NCI-H524 treated with DMSO at 0.1 percent for 48 hours (cell line): Measurements from ENCODE around the gene HCK.
"Not testable (repeated sequence)": the region's sequence is repeated elsewhere in the genome, so short reads cannot be mapped to it uniquely, and the experiment has no call there.

ENCODE experiments used
- DNase-seq: peaks from one replicate; lab custom pipeline; 2025; lab: John Stamatoyannopoulos, UW

HCK gene

DNA sequence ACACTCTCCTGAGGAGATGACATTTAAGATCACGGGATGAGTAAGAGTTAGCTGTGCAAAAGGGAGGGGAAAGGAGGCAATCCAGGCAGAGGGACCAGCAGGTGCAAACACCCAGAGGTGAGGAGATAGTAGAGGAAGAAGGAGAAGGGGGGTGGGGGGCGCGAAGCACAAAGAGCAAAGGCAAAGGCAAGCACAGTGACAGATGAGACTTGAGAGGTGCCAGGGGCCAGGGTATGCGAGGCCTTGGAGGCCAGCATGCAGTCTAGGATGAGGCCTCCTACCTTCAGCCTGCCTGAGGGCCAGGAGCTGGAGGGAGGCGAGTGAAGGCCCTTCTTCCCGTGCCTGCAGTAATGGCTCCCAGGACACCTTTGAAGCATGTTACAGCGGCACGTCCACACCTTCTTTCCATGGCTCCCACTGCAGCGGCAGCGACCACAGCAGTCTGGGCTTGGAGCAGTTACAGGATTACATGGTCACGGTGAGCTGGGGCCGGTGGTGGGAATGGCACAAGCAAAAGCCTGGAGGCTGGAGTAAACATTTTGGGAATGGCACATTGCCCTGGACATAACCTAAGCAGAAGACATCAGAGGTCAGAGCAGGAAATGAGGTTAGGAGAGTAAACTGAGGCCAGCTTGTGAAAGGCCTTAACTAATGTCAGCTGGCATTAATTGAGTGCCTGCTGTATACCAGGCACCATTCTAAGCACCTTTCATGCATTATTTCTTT lies 23.2 kb upstream of the HCK start:
- peak; percentile 17 for DNase-seq

DNA sequence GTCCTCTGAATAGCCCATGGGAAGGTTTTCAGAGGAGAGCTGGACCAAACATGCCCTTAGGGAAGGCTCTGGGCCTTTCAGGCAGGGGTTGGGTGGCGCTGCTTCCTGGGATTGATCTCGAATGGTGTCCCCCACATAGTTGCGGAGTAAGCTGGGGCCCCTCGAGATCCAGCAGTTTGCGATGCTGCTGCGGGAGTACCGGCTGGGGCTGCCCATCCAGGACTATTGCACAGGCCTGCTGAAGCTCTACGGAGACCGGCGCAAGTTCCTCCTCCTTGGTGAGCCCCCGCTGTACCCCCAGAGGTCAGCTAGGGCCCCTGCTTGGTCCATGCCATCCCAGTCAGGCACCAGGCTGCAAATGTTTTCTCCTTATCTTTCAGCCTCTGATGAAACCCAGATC lies 22.5 kb upstream of the HCK start:
- no peak for DNase-seq

DNA sequence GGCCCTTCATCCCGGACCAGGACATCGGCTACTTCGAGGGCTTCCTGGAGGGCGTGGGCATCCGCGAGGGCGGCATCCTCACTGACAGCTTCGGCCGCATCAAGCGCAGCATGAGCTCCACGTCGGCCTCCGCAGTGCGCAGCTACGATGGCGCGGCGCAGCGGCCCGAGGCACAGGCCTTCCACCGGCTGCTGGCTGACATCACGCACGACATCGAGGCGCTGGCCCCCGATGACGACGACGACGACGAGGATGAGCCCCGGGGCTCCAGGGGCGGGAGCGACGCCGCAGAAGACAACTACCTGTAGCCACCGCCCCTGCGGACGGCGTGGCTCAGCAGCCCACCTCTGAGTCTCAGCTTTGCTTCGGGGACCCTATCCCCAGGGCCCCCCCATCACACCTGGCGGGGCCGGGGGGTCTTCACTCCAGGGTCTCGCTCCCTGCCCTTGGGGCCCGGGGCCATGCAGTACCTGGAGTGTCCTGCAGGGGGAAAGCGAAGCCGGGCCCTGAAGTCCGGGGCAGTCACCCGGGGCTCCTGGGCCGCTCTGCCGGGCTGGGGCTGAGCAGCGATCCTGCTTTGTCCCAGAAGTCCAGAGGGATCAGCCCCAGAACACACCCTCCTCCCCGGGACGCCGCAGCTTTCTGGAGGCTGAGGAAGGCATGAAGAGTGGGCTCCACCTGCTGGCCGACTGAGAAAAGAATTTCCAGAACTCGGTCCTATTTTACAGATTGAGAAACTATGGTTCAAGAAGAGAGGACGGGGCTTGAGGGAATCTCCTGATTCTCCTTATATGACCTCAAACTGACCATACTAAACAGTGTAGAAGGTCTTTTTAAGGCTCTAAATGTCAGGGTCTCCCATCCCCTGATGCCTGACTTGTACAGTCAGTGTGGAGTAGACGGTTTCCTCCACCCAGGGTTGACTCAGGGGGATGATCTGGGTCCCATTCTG lies 20.8 kb upstream of the HCK start:
- peak; percentile 62 for DNase-seq

DNA sequence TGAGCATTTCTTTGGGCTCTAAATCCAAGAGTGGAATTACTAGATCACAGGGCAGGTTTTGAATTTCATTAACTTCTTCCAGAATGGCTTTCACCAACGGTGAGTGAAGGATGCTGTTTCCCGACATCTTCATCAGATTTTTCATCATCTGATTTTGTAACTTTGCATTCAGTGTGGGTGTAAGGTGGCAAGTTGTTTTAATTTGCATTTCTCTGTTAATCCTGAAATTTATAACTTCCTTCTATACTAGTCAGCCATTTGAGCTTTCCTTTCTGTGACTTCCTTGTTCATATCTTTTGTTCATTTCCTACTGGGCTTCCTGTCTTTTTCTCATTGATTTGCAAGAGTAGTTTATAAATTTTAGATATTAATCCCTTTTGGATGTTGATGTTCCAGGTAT lies 18.7 kb upstream of the HCK start:
- no peak for DNase-seq

DNA sequence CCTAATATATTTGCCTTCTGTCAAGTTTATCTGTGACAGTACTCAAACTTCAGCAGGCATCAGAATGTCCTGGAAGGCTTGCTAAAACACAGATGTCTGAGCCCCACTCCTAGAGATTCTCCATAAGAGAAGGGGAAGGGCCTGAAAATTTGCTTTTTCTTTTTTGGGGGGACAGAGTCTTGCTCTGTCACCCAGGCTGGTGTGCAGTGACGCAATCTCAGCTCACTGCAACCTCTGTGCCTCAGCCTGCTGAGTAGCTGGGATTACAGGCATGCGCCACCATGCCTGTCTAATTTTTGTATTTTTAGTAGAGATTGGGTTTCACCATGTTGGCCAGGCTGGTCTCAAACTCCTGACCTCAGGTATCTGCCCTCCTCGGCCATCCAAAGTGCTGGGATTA lies 18.3 kb upstream of the HCK start:
- not testable (repeated sequence) for DNase-seq

DNA sequence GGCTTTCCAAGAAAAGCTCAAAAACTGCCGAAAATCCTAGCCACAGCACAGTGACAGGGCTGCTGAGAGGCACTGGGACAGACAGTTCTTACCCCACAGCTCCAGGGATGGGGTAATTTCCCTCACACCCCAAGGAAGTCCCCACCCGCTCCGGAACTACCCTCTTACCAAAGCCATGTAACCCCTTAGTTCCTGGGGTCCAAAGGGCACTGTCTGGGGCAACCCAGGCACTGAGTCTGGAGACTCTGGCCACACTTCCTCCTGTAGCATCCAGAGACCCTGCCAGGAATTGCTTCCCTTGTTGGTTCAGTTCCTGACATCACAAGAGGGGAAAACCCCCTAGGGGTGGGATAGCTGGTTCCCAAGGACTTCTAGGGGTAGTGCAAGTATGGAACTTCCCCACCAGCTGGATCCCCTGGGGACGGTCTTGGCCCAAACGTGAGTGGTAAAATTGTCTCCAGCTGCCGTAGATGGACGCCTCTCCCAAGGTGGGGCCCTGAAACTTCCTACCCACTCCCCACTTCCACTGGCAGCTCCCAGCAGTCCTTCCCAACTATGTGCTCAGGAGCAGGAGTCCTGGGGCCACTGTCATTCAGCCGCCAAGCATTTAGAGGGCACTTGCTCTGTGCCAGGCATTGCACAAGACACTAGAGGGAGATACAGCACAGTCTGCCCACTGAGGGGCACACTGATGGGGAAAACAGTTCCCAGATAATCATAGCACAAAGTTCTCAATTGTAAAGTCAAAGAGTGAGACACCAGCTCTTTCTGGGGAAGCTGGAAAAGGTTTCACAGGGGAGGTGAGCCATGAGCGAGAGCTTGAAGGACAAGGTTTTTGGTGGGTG lies 17.2 kb upstream of the HCK start:
- DNase-seq: no peak

DNA sequence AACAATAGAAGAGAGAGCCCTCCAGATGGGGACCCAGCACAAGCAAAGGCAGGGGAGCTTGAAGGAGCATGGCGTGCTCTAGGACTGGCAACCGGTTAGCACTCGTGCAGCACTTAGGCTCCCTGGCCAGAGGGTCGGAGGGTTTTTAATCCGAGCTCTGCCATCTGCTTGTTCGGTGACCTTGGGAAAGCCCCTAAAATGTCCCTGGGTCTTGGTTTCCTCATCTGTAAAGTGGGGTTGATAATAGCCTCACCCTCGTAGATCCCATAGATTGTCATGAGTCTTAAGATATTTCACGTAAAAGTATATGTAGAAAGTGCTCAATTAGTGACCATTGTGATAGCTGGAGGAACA lies 16.6 kb upstream of the HCK start:
- no peak for DNase-seq

- no peak for DNase-seq
Observed at GRCh38 chr20:32036252-32036651, 15.8 kb upstream of the HCK start.

GRCh38 chr20:32036716-32037485 lies 15.1 kb upstream of the HCK start:
- DNase-seq: no peak

DNA sequence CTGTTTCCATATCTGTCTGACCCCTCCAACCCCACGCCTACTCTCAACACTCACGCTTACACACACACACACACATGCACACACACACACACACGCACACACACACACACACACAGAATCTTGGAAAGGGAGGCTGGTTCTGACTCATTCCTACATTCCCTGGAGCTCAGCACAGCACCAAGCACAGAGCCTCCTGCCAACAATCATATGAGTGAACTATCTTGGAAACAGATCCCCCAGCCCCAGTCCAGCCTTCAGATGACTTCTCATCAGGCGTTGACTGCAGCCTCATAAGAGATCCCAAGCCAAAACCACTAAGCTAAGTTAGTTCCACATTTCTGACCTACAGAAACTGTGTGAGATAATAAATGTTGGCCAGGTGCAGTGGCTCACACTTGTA lies 14.1 kb upstream of the HCK start:
- DNase-seq: no peak

GRCh38 chr20:32040142-32040953 lies 11.7 kb upstream of the HCK start:
- no peak for DNase-seq

DNA sequence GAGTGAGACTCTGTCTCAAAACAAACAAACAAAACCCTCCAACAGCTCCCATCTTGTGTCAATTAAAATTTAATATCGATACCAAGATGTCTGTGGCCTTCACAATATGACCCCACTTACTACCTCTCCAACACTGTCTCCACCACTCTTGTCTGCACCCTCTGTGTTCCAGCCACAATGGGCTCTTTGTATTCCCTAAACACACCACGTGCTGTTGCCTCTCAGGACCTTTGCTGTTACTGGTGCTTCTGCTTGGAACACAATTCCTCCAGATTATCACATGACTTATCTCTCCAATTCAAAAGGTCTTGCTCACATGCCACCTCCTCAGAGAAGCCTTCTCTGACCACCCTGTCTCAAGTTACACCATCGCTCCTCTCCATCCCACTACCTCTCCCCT lies 6.0 kb upstream of the HCK start:
- no peak for DNase-seq

DNA sequence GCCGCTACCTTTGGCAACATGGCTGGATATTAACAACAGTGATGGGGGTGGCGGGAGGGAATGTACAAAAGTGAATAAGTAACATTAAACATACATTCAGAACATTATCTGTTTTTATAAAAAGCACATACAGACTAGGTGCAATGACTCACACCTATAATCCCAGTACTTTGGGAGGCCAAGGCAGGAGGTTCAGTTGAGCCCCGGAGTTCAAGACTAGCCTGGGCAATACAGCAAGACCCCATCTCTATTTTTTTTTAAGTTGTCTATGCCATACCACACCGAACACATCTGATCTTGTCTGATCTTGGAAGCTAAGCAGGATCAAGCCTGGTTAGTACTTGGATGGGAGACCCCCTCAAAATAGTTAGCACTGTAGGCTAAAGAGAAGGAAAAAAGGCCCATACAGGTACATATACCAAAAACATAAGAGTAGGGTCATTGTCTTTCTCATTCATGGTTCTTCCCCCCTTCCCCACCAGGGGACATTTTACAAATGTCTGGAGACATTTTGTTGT lies 1.7 kb upstream of the HCK start:
- no peak for DNase-seq

DNA sequence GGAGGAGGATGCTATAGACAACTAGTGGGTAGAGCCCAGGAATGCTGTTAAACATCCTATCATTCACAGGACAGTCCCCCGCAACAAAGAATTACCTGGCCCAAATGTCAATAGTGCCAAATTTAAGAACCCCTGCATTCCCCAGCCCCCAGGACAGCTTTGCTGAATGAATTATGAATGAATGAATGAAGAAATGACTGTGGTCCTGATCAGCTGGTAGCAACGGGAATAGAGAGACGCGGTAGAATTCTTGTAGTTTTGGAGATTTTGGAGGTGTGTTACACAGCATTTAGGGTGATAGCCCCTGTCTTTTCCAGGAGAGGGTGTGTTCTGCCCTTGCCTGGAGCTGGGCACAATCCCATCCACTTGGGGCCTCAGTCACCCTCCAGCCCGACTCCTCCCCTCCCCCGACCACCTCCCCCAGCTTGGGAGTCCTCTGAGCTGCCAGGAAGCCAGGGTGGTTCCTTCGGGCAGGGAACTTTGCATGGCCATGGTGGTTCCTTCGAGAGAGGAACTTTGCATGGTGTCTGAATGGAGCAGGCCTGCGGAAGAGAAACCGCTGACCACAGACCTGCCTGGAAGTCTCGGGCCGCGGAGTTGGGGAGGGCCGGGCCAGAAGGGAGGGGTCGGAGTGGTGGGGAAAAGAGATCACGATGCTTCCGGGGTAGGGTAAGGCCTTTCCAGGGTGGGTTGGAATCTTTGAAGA lies 1.0 kb upstream of the HCK start:
- DNase-seq: no peak

DNA sequence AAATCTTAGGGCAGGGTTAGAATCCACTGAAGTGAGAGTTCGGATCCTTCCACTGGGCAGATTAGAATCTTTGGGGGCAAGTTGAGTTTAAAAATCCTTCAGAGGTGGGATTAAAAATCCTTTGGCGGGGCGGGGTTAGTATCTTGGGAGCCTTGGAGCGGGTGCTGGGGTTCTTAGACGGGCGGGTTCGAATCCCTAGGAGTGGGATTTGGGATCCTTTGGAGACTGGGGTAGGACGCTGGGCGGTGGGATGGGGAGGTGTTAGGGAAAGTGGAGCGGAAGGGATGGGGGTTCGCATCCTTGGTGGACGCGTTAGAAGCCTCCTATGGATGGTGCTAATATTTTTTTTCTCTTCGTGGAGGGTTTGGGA lies 337 bp upstream of the HCK start:
- no peak for DNase-seq

GRCh38 chr20:32052778-32053362 lies 828 bp downstream of the HCK start:
- no peak for DNase-seq

DNA sequence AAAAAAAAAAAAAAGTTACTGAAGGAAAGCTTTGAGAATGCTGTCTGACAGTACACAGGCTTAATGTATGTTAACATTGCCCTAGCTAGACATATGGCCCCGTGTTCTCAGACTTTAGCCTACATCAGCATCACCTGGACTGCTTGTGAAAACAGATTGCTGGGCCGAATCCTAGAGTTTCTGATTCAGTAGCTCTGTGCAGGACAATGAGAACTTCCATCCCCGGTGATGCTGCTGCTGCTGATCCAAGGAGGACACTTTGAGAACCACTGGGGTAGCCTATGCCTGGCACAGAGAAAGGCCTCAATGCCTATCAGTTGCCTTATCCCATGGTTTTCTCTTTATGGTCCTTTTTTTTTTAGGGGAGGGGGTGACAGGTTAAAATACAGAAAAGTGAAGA lies 1.6 kb downstream of the HCK start:
- no peak for DNase-seq

DNA sequence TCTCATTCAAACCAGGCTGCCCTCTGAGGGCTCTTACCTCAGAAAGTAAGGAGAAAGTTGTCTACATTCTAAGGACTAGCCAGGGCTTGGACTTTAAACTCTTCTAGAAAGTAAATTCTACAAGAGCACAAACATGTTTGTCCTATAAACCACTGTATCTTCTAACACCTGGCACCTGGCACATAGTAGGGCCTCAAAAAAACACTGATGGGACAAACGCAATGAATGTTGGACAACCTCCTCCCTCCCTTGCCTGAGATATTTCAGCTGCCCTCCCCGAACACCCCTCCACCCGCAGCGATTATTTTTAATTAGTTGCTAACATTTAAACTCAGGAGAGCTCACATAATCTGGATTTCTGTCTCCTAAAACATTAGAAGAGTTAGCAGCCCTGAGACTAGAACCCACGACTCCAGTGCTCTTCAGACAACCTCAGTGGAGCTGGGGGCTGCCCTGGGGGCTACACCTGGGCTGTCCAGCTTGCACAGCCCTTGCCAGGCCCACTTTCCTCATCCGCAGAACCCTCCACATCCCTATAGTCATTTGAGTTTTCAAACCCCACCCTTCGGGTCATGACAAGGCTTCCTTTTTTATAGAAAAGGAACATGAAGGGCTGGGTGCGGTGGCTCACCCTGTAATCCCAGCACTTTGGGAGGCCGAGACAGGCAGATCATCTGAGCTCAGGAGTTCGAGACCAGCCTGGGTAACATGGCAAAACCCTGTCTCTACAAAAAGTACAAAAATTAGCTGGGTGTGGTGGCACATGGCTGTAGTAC lies 4.9 kb downstream of the HCK start:
- no peak for DNase-seq

DNA sequence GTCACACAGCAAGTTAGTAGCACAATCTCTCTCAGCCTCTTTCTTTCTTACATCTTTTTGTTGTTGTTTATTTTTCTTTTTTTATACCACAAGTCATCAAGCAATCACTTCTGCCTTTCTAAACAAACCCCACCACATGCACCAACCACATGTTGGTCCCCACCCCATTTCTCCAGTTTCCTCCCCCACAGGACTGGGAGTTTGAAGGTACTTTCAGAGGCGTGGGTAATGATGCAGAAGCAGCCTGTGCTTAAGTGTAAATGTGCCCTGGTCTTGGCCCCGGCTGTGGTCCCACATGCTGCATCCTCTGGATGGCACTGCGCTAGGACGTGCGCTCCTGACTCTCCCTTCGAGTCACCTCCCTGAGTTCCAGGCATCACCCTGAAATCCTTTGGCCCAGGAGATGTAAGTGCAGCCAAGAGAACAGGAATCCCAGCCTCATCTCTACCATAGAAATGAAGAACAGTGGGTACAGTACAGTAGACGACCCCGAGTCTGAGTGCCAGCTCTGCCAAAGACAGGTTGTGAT lies 5.7 kb downstream of the HCK start:
- DNase-seq: no peak
